GM10847 (cell line): ENCODE results near the gene TMIGD2.

ENCODE experiments used
- POLR2A ChIP-seq: IDR thresholded peaks from 2 replicates; pipeline ENCODE4 v1.6.1; 2011; ENCODE audit not compliant: insufficient read length; ENCODE audit errors: extremely low read depth

TMIGD2 gene

GRCh38 chr19:4264812-4265211 is 37.4 kb downstream of the TMIGD2 start:
- TF ChIP-seq POLR2A = no peak

GRCh38 chr19:4260613-4261191 is 41.5 kb downstream of the TMIGD2 start:
- no peak for TF ChIP-seq POLR2A

- no peak for TF ChIP-seq POLR2A
These were observed 44.0 kb downstream of the TMIGD2 start for GRCh38 chr19:4258181-4258580.

GRCh38 chr19:4257025-4257424 is 45.2 kb downstream of the TMIGD2 start:
- no peak for TF ChIP-seq POLR2A

- no peak for TF ChIP-seq POLR2A
These were observed 45.6 kb downstream of the TMIGD2 start for GRCh38 chr19:4256563-4256962.

GRCh38 chr19:4246767-4247593 is 55.2 kb downstream of the TMIGD2 start, which contains the start of gene YJU2:
YJU2 (plus strand) TSS chr19:4247080; CDS start chr19:4247147, 67 bp downstream.
- peak; percentile 33 for TF ChIP-seq POLR2A
